Fibroblast of skin of left biceps (primary cell): Measurements from ENCODE around the gene RIPOR3.
"Not testable (repeated sequence)": the region's sequence is repeated elsewhere in the genome, so short reads cannot be mapped to it uniquely, and the experiment has no call there.

Experiments used
- DNase-seq, 2 experiments: peaks; one replicate each; pipeline ENCODE4 v3.0.0-alpha.2; 2013; ENCODE audit warnings: low read depth in 2 of 2

Gene RIPOR3

GRCh38 chr20:50608750-50609104 lies 82.6 kb downstream of the RIPOR3 start:
- DNase-seq, result no peak

- no peak for DNase-seq
Observed at GRCh38 chr20:50607850-50608749, 83.2 kb downstream of the RIPOR3 start.

DNA sequence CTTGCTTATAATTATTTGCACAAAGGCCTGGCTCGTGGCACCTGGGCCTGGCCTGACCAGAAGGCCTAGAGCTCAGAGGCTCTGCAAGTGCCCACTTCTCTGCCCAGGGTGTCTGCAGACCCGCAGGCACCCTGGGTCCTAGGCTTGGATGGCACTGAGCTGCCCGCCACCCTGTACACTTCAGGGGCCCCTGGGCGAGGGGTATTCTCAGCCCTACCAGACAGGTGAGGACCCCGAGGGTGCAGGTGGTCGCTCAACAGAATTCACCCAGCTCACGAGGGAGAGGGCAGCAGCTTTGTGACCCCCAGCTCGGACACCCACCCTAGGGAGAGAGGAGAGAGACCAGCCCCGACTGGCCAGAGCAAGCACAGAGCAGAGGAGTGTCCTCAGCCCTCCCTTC lies 83.9 kb downstream of the RIPOR3 start:
- DNase-seq, result no peak

DNA sequence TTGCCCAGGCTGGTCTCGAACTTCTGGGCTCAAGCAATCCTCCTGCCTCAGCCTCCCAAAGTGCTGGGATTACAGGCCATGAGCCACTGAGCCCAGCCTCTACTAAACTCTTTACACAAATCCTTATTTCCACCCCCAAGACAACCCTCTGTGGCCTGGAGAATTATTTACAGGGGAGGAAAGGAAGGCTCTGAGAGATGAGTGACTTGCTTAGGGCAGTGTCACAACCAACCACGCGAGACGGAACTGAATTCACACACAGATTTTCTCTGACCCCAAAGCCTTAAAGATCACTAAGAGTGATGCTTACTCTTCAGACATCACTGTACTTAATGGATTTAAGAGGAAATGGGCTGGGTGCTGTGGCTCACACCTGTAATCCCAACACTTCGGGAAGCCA lies 86.2 kb downstream of the RIPOR3 start:
- no peak for DNase-seq

- DNase-seq, result no peak
Observed at GRCh38 chr20:50604451-50604850, 86.9 kb downstream of the RIPOR3 start.

- no peak for DNase-seq
Observed at GRCh38 chr20:50602432-50603088, 88.8 kb downstream of the RIPOR3 start.

DNA sequence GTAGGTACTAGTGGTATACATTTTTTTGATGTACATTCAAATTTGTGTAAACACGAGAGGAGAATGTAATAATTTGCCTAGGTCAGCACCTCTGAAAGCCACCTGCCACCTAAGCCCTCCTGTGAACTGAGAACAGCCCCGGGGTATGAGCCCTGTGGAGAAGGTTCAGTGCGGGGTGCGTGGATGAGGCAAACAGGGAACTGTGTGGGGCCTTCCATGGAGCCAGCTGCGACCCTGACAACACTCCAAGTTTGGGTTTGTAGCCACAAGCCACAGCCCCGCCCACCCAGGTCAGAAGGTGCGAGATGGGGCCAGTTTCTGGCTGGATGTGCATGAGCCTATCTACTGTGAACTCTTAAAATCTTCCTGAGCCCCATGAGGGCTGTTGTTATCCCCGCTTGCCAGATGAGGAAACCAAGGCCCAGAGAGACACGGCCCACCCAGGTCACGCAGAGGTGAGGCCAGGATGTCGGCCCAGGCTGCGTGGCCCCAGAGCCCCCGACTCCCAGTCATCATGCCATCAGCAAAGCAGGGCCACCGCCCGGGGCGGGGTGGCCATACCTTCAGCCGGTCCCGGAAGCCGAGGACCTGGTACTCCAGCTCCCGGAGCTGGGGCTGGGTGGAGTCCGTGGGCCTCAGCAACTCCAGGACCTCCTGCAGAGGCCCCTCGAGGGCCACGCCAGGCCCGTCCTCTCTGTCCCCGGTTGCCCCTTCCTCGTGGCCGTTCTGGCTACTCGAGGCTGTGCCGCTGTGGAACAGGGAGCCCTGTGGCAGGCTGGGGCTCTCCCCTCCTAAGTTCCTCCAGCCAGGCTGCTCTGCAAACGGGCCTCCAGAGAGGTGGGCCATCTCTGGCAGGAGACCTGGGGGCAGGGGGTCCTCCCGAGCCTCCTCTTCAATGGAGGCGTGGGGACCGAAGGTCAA lies 89.6 kb downstream of the RIPOR3 start:
- DNase-seq, result no peak

DNA sequence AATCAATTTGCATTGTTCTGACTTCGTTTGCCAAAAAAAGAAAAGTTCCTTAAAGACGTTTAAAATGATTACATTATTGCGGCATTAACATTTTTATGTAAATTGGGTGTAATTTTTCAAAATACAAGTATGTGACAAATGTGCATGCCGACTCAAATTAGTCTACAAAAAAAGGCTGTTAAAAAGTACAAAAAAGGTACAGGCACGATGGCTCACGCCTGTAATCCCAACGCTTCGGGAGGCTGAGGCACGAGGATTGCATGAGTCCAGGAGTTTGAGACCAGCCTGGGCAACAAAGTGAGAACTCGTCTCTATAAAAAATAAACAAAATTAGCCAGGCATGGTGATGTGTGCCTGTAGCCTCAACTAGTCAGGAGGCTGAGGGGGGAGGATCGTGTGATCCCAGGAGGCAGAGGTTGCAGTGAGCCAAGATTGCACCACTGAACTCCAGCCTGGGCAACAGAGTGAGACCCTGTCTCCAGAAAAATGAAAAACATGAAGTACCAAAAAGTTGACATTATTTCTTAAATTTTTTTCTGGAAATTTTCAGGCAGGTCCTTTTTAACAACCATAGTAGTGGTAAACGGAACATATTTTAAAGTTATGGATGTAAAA lies 91.0 kb downstream of the RIPOR3 start:
- DNase-seq, result no peak

GRCh38 chr20:50598768-50599167 lies 92.6 kb downstream of the RIPOR3 start:
- DNase-seq, result not testable (repeated sequence)

GRCh38 chr20:50598074-50598473 lies 93.3 kb downstream of the RIPOR3 start:
- no peak for DNase-seq

DNA sequence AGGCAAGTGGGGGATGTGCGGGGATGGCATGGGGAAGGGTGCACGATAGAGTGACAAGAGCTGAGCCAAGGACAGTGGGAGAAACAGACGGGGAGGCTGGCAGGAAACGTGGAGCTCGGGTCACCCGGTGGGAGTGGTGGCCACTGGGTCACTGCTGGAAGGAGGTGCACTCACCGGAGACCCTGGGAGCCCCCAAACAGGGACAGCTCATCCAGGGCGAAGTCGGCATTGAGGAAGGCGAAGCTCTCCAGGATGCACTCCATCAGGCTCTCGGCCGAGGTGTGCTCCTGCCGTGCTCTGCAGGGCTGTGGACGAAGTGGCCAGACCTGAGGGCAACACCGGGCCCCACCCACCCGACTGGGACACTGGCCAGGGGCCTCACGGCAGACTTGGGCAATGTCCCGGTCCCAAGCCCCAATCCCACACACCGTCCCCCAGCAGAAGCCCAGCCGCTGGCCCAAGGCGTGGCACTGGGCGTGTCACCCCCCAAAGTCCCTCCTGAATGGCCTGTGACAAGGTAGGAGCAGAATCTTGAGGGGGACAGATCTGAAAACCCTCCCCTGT lies 93.9 kb downstream of the RIPOR3 start:
- DNase-seq, result no peak

- no peak for DNase-seq
Observed at GRCh38 chr20:50596694-50597021, 94.7 kb downstream of the RIPOR3 start.

DNA sequence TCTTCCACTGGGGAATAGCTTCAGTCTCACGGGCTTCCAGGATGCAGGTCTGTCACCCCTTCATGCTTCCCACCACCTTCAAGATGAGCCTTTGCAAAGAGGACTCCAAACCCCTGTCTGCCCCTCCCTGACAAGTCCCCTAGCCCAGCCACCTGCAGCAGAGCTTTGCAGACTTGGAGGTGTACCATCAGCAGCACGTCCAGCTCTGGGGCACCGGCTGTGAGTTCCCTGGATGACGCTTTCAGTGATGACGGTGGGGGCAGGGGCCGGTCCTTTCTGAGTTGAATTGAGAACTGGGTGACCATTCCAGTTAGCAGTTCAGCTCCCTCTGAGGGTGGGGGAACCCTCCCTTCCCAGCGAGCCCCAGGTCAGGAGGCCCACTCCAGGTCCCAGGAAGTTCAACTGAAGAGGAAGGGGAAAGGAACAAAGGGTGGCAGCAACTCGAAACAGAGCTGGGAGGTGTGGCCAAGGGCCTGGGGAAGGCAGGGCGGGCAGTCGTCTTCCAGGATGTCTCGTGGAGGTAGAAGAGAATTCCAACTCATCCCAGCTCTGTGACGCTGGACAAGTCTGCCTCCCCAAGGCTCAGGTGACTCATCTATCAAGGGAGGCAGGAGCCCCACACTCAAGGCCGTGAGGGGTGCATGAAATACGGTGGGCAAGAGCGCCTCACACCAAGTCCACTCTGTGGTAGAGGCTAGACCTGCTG lies 95.2 kb downstream of the RIPOR3 start:
- DNase-seq, result no peak

- no peak for DNase-seq
Observed at GRCh38 chr20:50595433-50595895, 95.9 kb downstream of the RIPOR3 start.

- DNase-seq, result no peak
Observed at GRCh38 chr20:50594591-50595432, 96.5 kb downstream of the RIPOR3 start.

DNA sequence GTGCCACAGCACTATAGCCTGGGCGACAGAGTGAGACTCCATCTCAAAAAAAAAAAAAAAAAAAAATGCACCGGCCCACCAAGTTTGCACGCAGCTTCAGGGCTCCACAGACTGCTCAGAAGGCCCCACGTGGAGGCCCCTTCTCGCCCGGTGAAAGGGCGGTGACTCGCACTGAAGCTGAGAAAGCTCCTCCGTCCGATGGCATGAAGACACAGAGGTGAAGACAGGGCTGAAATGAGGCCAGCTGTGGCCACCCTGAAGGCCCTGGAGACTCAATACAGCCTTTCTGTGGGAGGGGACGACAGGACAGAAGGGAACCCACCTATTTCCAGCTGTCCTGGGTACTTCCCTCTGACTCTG lies 97.1 kb downstream of the RIPOR3 start:
- no peak for DNase-seq

DNA sequence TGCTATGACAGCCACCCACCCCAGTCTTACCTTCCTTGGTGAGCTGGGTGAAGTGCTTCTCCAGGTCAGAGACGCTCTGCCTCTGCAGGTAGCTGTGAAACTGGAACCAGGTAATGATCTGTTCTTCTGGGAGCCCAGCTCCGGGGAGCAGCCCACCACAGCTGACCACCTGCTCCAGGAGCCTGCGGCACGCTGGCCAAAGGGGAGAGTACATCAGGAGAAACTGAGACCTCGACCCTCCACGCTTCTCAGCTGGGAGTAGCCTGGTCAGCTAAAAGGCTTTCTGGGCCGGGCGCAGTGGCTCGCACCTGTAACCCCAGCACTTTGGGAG lies 98.4 kb downstream of the RIPOR3 start:
- no peak for DNase-seq

DNA sequence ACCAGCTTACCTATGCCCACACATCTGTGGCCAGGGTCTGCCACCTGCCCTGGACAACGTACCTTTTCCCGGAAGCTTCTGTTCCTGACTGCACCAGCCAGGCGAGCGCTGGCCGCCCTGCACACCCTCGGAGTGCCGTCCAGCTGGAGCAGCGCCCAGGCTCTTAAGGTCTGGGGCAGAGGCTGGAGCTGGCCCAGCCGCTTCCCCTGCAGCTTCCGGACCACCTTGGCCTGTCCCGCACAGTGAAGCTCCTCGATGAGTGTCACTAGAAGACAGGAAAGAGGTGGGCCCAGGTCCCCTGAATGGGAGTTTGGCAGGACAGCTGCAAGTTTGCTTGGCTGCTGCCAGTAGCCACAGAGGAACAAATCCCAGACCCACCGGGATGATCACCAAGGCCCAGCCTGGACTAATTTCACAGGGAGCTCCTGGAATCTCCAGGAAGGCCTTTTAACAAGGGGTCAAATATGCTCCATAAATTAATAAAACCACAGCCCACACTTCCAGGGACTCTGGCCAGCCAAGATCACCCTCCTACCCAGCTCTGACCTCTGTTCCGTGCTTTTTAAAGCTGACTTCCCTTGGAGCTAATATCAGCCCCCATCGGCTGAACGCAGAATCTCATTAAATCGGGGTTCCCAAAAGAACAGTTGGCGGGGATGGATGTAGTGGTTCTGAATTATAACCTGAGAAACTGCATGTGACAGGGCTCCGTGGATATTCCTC lies 98.9 kb downstream of the RIPOR3 start:
- DNase-seq, result no peak

- DNase-seq, result no peak
Observed at GRCh38 chr20:50591233-50591852, 100.0 kb downstream of the RIPOR3 start.
